A204.1 (cell line): ENCODE results near the gene NPIPB8.
"Not testable (repeated sequence)": the region's sequence is repeated elsewhere in the genome, so short reads cannot be mapped to it uniquely, and the experiment has no call there.

Source experiments
- FAIRE-seq: peaks from 2 replicates; lab custom pipeline; 2012; peaks lifted over from hg19 to GRCh38; lab: Jason Lieb, UNC

The NPIPB8 gene

GRCh38 chr16:28636093-28636823 lies 1.6 kb upstream of the NPIPB8 start:
- not testable (repeated sequence) for FAIRE-seq

GRCh38 chr16:28638359-28638758 lies 494 bp downstream of the NPIPB8 start:
- FAIRE-seq: not testable (repeated sequence)

- not testable (repeated sequence) for FAIRE-seq
These were observed 2.1 kb downstream of the NPIPB8 start for GRCh38 chr16:28639959-28640358.

GRCh38 chr16:28666264-28666663 lies 28.4 kb downstream of the NPIPB8 start:
- FAIRE-seq: not testable (repeated sequence)

- FAIRE-seq: not testable (repeated sequence)
These were observed 29.6 kb downstream of the NPIPB8 start for GRCh38 chr16:28667480-28667879.

- not testable (repeated sequence) for FAIRE-seq
These were observed 30.3 kb downstream of the NPIPB8 start for GRCh38 chr16:28668199-28668598.

GRCh38 chr16:28688327-28688952 lies 50.6 kb downstream of the NPIPB8 start:
- not testable (repeated sequence) for FAIRE-seq

- not testable (repeated sequence) for FAIRE-seq
These were observed 51.6 kb downstream of the NPIPB8 start for GRCh38 chr16:28689425-28689824.

- not testable (repeated sequence) for FAIRE-seq
These were observed 53.9 kb downstream of the NPIPB8 start for GRCh38 chr16:28691722-28692121.

GRCh38 chr16:28693257-28693950 lies 55.5 kb downstream of the NPIPB8 start:
- not testable (repeated sequence) for FAIRE-seq

GRCh38 chr16:28699792-28700191 lies 61.9 kb downstream of the NPIPB8 start:
- FAIRE-seq: not testable (repeated sequence)

- FAIRE-seq: not testable (repeated sequence)
These were observed 62.5 kb downstream of the NPIPB8 start for GRCh38 chr16:28700349-28700748.

GRCh38 chr16:28701384-28701783 lies 63.5 kb downstream of the NPIPB8 start:
- not testable (repeated sequence) for FAIRE-seq

GRCh38 chr16:28704246-28704645 lies 66.4 kb downstream of the NPIPB8 start:
- FAIRE-seq: not testable (repeated sequence)
